A673 (cell line): ENCODE results near the gene WDR18. TPM values are rescaled to one million over a fixed set of nuclear protein-coding genes. Genes with fewer than 3 reads are reported as not detected.

ENCODE experiments used
- BruUV-seq: library from RNA; stranded (reverse); fragments of 400-500 nt; replicated peaks from 2 replicates; lab custom pipeline; 2021; lab: Mats Ljungman, UMichigan
- CTCF ChIA-PET: fragments of 300-600 bp; sonication (Branson Sonifier 250); formaldehyde crosslinking; loops from one replicate; lab custom pipeline; 2022; ENCODE audit warnings: antibody characterized with exemption; lab: Charles Lee
- POLR2A ChIA-PET: fragments of 300-600 bp; sonication (Branson Sonifier 250); formaldehyde crosslinking; loops from one replicate; lab custom pipeline; 2022; ENCODE audit warnings: antibody characterized with exemption; ENCODE audit not compliant: low non-redundant PET; lab: Charles Lee
- DNase-seq: peaks from one replicate; pipeline ENCODE4 v3.0.0-alpha.2; 2015; ENCODE audit warnings: low spot score
- H3K27ac ChIP-seq: fragments of 200-600 bp; sonication (generic); 2 replicates; pipeline ENCODE4 v1.5.1; 2016; ENCODE audit warnings: mixed run types, low read depth, mild to moderate bottlenecking, mixed read lengths, antibody characterized with exemption, low read length; ENCODE audit not compliant: poor library complexity, severe bottlenecking
- H3K27me3 ChIP-seq: fragments of 200-600 bp; sonication (generic); replicated peaks from 2 replicates; pipeline ENCODE4 v1.6.1; 2017; ENCODE audit warnings: mixed run types, low read depth, mild to moderate bottlenecking, mixed read lengths, antibody characterized with exemption, low read length; ENCODE audit not compliant: insufficient read depth, poor library complexity
- H3K36me3 ChIP-seq: fragments of 200-600 bp; sonication (generic); 2 replicates; pipeline ENCODE4 v1.6.1; 2016; ENCODE audit warnings: mixed run types, mild to moderate bottlenecking, mixed read lengths, antibody characterized with exemption, low read length; ENCODE audit not compliant: insufficient read depth, poor library complexity, severe bottlenecking
- H3K4me1 ChIP-seq: fragments of 200-600 bp; sonication (generic); 2 replicates; pipeline ENCODE4 v1.6.1; 2017; ENCODE audit warnings: mixed run types, mild to moderate bottlenecking, mixed read lengths, antibody characterized with exemption, low read length; ENCODE audit not compliant: insufficient read depth, poor library complexity, severe bottlenecking
- H3K4me3 ChIP-seq: fragments of 200-600 bp; sonication (generic); 2 replicates; pipeline ENCODE4 v1.5.1; 2016; ENCODE audit warnings: low read depth, mixed run types, mild to moderate bottlenecking, mixed read lengths, low read length; ENCODE audit not compliant: poor library complexity, severe bottlenecking
- H3K9me3 ChIP-seq: fragments of 200-600 bp; sonication (generic); 2 replicates; pipeline ENCODE4 v1.6.1; 2016; ENCODE audit warnings: mixed run types, low read depth, mild to moderate bottlenecking, mixed read lengths, antibody characterized with exemption, low read length; ENCODE audit not compliant: poor library complexity, severe bottlenecking
- EZH2 ChIP-seq: fragments of 200-600 bp; sonication (generic); IDR thresholded peaks from 2 replicates; pipeline ENCODE4 v1.6.1; 2017; ENCODE audit warnings: borderline replicate concordance, low read depth, mild to moderate bottlenecking, mixed read lengths, antibody characterized with exemption, low read length; ENCODE audit not compliant: poor library complexity, severe bottlenecking
- intact Hi-C: fragments of 100-400 bp; cut with micrococcal nuclease; formaldehyde crosslinking; loops from one replicate; pipeline ENCODE4 v1.10.0; 2022; ENCODE audit not compliant: unreplicated experiment
- total RNA-seq: library from RNA; stranded (reverse); gene quantifications from 2 replicates; pipeline ENCODE4 v1.2.3, GENCODE V29; 2021
- TF ChIP-seq, protein P1 (sequence below): fragments of 300-800, 200-600 bp; sonication (generic); conservative IDR thresholded peaks from 2 replicates; pipeline ENCODE4 v1.5.1; 2017; ENCODE audit warnings: low read depth, mild to moderate bottlenecking, antibody characterized with exemption, low read length, moderate library complexity, mixed read lengths

Gene WDR18
- total RNA-seq, 1 experiment from 2014 or later = 109 TPM

DNA sequence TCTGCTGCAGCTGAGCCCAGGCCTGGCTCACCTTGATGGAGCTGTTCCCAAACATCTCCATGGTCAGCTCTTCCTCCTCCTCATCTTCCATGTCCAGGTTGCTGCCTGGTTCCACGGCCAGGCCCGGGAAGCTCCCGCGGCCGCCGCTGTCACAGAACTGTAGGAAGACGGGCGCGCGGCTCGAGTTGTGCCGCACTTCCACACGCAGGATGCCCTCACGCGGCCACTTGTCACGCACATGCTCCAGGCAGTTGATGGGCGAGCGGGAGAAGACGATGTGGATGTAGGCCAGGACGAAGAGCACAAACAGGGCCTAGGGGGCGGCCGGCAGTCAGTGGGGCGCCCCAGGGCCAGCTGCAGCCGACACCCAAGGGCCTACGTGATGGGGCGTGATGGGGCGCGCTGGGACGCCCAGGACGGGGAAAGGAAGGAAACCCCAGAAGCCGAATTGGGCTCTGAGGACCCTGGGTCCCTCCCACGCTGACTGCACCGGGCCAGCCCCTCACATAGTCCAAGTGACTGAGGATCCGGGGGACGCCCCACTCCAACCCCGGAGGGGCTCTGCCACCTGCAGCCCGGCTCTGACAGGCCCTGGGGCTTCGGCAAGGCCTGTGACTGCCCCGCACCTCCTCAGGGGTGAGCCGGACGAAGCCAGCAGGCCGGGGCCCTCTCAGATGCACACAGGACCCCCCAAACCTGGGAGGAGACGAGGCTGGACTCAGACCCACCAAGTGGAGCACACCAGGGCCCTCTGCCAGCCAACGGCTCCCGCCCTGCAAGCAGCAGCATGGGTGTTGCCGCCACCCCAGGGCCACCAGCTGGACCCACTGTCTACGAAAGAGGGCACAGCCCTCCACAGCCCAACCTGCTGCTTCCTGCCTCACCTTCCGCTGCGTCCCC lies 30.3 kb downstream of the WDR18 start:
- no TSS peak for BruUV-seq
- Histone ChIP-seq H3K9me3 (no peaks in the 10 kb centered on the region), H3K4me3 (no peak overlapping the region), H3K4me1 (peaks cover 34% of the 10 kb centered on the region), H3K27me3 (no peaks in the 10 kb centered on the region), H3K36me3 (peaks cover 42% of the 10 kb centered on the region), H3K27ac (no peak overlapping the region)
- TF ChIP-seq, protein P1, sequence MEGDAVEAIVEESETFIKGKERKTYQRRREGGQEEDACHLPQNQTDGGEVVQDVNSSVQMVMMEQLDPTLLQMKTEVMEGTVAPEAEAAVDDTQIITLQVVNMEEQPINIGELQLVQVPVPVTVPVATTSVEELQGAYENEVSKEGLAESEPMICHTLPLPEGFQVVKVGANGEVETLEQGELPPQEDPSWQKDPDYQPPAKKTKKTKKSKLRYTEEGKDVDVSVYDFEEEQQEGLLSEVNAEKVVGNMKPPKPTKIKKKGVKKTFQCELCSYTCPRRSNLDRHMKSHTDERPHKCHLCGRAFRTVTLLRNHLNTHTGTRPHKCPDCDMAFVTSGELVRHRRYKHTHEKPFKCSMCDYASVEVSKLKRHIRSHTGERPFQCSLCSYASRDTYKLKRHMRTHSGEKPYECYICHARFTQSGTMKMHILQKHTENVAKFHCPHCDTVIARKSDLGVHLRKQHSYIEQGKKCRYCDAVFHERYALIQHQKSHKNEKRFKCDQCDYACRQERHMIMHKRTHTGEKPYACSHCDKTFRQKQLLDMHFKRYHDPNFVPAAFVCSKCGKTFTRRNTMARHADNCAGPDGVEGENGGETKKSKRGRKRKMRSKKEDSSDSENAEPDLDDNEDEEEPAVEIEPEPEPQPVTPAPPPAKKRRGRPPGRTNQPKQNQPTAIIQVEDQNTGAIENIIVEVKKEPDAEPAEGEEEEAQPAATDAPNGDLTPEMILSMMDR = no peak
- no peak for TF ChIP-seq EZH2
- intact Hi-C loops = no loop called here
- ChIA-PET CTCF (no interaction called here), POLR2A (interaction anchor here (0.7 kb wide), 1 partner anchor 18 kb away, joined by 3 read pairs; no protein-coding TSS in a partner anchor)
- DNase-seq = no peak

DNA sequence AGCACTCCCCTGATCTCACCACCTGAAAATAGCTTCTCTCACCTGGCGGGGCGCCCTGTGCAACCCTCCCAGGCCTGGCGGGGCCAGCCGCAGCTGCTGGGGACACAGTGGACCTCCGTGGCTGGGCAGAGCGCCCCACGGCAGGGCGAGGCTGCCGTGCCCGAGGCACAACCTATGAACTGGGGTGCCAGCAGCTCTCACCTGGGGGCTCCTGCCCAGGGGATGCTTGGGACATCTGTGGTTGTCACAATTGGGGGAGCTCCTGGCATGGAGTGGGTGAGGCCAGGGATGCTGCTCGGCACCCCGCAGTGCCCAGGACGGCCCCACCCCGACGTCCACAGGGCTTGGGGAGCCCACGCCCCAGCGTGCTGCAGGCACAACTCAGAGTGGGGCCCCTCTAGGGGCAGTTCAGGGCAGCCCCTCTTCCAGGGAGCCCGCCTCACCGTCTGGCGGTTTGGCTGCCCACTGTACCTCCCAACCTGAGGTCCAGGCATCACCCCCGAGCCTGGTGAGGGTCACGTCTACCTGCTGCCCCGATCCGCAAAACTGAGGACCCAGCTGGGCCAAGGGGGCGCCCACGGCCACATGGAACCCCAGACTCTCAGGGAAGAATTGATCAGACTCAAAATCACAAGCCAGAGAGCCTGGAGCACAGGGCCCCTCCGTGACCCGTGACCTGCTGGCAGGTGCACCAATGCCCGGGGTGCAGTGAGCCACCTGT lies 31.1 kb downstream of the WDR18 start:
- CTCF ChIA-PET = no interaction called here
- intact Hi-C loops = no loop called here

More for the DNA sequence above, 31.1 kb downstream of the WDR18 start:
- Histone ChIP-seq H3K9me3 (no peaks in the 10 kb centered on the region), H3K27ac (peak overlapping the region; percentile 54), H3K36me3 (peaks cover 36% of the 10 kb centered on the region), H3K27me3 (no peaks in the 10 kb centered on the region), H3K4me1 (peaks cover 30% of the 10 kb centered on the region), H3K4me3 (no peak overlapping the region)
- no peak for DNase-seq
- POLR2A ChIA-PET = no interaction called here
- TF ChIP-seq, protein P1 = no peak
- TF ChIP-seq EZH2 = no peak
- BruUV-seq = no TSS peak
